ENCODE measurements around the gene ADORA2B. TPM values are rescaled to one million over a fixed set of nuclear protein-coding genes. Genes with fewer than 3 reads are reported as not detected.
A peak's percentile ranks its signal among the peaks of the same experiment; 100 is the strongest.

Gene ADORA2B
- polyA plus RNA-seq, 1 of the 3 experiments (the other 2 are of a cell fraction) = 12.6 TPM

DNA sequence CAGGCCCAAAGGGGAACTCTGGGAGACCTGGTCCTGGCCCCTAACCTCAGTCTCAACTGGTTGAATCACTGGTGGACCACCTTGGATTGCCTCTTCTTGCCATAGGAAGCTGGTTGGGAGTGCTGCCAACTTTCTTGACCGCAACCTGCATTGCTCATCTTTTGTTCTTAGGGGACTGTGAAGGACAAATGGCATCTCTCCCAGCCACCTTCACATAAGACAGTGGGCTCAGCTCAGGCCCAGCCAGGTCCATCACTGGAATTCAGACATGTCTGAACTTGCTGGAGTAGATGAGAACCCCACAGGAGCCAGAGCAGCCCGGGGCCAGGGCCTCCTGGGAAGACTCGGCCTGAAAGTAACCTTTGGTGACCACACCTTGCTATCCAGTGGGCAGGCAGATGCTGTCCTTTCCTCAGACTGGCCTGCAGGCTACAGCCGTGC is 18.8 kb downstream of the ADORA2B start:
- ChIA-PET POLR2A (no interaction called here), CTCF (interaction anchor here (1.4 kb wide), 1 partner anchor 19 kb away, joined by 4 read pairs; the partner anchor contains the start of gene ADORA2B)
- Histone ChIP-seq H3F3A (replicated peaks; ENCODE audit: insufficient read depth) (peaks cover 25% of the 10 kb centered on the region), H3K9me2 (no peaks in the 10 kb centered on the region), H3K4me1 (ENCODE audit: control insufficient read depth in 1 of 2, insufficient read depth in 2 of 2, low read depth in 1 of 2, low read length in 1 of 2) (peaks cover 17 to 29% of the 10 kb centered on the region in 2 experiments; a peak in 2 of 4 replicates), H4K20me1 (ENCODE audit: insufficient read depth) (no peaks in the 10 kb centered on the region), H2AFZ (ENCODE audit: low read depth) (peak overlapping the region; percentile 58; the same call in 1 of the 2 replicates), H3K36me3 (replicated peaks in 1 of 2; ENCODE audit: control insufficient read depth in 1 of 2, insufficient read depth in 2 of 2, low read length in 1 of 2) (no peaks in the 10 kb centered on the region), H3K79me2 (ENCODE audit: insufficient read depth) (no peaks in the 10 kb centered on the region; the same call in 1 of the 2 replicates), H3K9me3 (no peaks in the 10 kb centered on the region), H3K27me3 (ENCODE audit: insufficient read depth) (no peaks in the 10 kb centered on the region), H3K4me2 (no peak overlapping the region), H3K4me3 (ENCODE audit: low read depth in 2 of 2, low read length in 1 of 2) (no peak overlapping the region), H3K27ac (ENCODE audit: low read depth in 2 of 2, low read length in 1 of 2) (peak overlapping the region; percentile 24 to 50), H3K9ac (peak overlapping the region; percentile 20; the same call in 1 of the 2 replicates)
- TF ChIP-seq, protein P1, sequence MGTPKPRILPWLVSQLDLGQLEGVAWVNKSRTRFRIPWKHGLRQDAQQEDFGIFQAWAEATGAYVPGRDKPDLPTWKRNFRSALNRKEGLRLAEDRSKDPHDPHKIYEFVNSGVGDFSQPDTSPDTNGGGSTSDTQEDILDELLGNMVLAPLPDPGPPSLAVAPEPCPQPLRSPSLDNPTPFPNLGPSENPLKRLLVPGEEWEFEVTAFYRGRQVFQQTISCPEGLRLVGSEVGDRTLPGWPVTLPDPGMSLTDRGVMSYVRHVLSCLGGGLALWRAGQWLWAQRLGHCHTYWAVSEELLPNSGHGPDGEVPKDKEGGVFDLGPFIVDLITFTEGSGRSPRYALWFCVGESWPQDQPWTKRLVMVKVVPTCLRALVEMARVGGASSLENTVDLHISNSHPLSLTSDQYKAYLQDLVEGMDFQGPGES (IDR thresholded peaks at IDR 0.05; ENCODE audit: low read depth, low read length) = no peak
- TF ChIP-seq RXRA (IDR thresholded peaks at IDR 0.05; ENCODE audit: borderline replicate concordance, low read depth) (peak; percentile 77), GABPA (IDR thresholded peaks at IDR 0.05; ENCODE audit: low read depth) (no peak), TCF12 (IDR thresholded peaks at IDR 0.05) (peak; percentile 63), FOSL2 (IDR thresholded peaks at IDR 0.05; ENCODE audit: borderline replicate concordance, low read depth) (peak; percentile 46), MXI1 (IDR thresholded peaks at IDR 0.05; ENCODE audit: low read depth, low read length) (no peak), EP300 (IDR thresholded peaks at IDR 0.05; ENCODE audit: borderline replicate concordance in 1 of 2, low read depth in 1 of 2, low read length in 1 of 2) (peak in 1 of 2 experiments; percentile 64; a peak in 2 of 4 replicates), TEAD4 (IDR thresholded peaks at IDR 0.05; ENCODE audit: borderline replicate concordance, insufficient read depth) (0 out of 2 replicates have a peak, but pooled peaks have one; percentile 35), JUND (IDR thresholded peaks at IDR 0.05) (peak; percentile 50; the same call in 1 of the 2 replicates), NFIC (IDR thresholded peaks at IDR 0.05; ENCODE audit: borderline replicate concordance) (peak; percentile 90), FOXJ3 (CRISPR knock-in tag; IDR thresholded peaks at IDR 0.05) (no peak)
- TF ChIP-seq, protein P2, sequence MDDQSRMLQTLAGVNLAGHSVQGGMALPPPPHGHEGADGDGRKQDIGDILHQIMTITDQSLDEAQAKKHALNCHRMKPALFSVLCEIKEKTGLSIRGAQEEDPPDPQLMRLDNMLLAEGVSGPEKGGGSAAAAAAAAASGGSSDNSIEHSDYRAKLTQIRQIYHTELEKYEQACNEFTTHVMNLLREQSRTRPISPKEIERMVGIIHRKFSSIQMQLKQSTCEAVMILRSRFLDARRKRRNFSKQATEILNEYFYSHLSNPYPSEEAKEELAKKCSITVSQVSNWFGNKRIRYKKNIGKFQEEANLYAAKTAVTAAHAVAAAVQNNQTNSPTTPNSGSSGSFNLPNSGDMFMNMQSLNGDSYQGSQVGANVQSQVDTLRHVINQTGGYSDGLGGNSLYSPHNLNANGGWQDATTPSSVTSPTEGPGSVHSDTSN (IDR thresholded peaks at IDR 0.05) = peak; percentile 9; the same call in 1 of the 2 replicates
- TF ChIP-seq, protein P3, sequence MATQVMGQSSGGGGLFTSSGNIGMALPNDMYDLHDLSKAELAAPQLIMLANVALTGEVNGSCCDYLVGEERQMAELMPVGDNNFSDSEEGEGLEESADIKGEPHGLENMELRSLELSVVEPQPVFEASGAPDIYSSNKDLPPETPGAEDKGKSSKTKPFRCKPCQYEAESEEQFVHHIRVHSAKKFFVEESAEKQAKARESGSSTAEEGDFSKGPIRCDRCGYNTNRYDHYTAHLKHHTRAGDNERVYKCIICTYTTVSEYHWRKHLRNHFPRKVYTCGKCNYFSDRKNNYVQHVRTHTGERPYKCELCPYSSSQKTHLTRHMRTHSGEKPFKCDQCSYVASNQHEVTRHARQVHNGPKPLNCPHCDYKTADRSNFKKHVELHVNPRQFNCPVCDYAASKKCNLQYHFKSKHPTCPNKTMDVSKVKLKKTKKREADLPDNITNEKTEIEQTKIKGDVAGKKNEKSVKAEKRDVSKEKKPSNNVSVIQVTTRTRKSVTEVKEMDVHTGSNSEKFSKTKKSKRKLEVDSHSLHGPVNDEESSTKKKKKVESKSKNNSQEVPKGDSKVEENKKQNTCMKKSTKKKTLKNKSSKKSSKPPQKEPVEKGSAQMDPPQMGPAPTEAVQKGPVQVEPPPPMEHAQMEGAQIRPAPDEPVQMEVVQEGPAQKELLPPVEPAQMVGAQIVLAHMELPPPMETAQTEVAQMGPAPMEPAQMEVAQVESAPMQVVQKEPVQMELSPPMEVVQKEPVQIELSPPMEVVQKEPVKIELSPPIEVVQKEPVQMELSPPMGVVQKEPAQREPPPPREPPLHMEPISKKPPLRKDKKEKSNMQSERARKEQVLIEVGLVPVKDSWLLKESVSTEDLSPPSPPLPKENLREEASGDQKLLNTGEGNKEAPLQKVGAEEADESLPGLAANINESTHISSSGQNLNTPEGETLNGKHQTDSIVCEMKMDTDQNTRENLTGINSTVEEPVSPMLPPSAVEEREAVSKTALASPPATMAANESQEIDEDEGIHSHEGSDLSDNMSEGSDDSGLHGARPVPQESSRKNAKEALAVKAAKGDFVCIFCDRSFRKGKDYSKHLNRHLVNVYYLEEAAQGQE (IDR thresholded peaks at IDR 0.05; ENCODE audit: low read depth, low read length) = no peak
- TF ChIP-seq, protein P4, sequence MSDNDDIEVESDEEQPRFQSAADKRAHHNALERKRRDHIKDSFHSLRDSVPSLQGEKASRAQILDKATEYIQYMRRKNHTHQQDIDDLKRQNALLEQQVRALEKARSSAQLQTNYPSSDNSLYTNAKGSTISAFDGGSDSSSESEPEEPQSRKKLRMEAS (IDR thresholded peaks at IDR 0.05; ENCODE audit: low read depth) = 0 out of 2 replicates have a peak, but pooled peaks have one; percentile 9
- WGBS (ENCODE audit: low lambda C conversion rate) = 58% methylated on average over 4 of the region's 4 CpGs
- DNase-seq = no peak
